PFSK-1 (cell line): Measurements from ENCODE around the gene NRARP.

Experiments used
- POLR2AphosphoS5 ChIP-seq: IDR thresholded peaks from 2 replicates; pipeline ENCODE4 v1.6.1; 2012; ENCODE audit warnings: low read depth, mild to moderate bottlenecking, control low read depth, low read length, moderate library complexity
- REST ChIP-seq, 2 experiments: IDR thresholded peaks; 2 replicates each; pipeline versions ENCODE4 v1.6.1 to v1.8.0; 2011 to 2012; ENCODE audit warnings: low read depth in 2 of 2, low read length in 2 of 2, control low read depth in 1 of 2, inconsistent platforms in 1 of 2, mild to moderate bottlenecking in 1 of 2, moderate library complexity in 1 of 2; ENCODE audit not compliant: insufficient read depth in 1 of 2
- TAF1 ChIP-seq: IDR thresholded peaks from 2 replicates; pipeline ENCODE4 v1.6.1; 2012; ENCODE audit warnings: low read length, control low read depth, borderline replicate concordance; ENCODE audit not compliant: insufficient read depth

- no peak for TF ChIP-seq POLR2AphosphoS5
- TF ChIP-seq REST (IDR thresholded peaks at IDR 0.05; ENCODE audit: insufficient read depth in 1 of 2, low read depth in 2 of 2, low read length in 2 of 2), result no peak
- TF ChIP-seq TAF1, result no peak
Measured at GRCh38 chr9:137318602-137319001, 16.5 kb upstream of the NRARP start.
